ENCODE measurements around the gene SMYD3. TPM values are rescaled to one million over a fixed set of nuclear protein-coding genes. Genes with fewer than 3 reads are reported as not detected.

SMYD3 gene
- total RNA-seq, 1 experiment from 2014 or later = 29.6 TPM

DNA sequence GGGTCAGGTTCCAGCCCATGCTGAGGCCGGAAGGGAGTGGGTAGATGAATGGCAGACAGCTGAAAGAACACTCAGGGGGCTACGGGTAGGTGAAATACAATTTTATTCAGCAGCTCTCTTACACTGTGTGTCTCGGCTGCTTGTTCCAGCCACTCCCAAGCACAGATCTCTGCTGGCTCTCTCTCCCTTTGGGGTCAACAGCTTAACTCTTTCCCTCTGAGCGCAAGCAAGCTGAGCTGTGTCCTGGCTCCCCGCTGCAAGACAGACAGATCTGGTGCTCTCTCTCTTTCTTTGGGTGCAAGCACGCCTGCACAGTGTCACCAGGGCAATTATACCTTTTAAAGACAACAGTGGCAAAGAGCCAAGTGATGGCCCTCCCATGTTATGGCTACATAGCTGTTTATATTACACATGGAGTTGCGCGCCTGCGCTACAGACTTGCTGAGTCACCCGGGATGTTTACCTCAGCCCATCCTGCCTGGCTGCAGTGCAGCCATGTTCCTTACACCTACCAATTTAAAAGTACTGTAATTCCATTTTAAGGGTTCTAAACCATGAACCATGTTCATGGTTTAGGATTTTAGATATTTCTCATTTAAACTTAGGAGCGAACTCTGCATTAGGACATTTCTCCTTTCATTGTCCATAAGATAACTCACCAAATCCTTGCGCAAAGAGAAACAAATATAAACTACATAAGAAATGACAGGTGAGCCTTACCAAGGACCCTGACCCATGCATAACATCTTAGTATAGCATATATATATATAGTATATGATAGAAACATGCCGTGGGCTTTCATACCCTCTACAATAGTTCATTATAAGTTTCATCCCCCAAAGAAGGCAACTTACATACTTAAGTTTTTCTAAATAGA lies 396.5 kb downstream of the SMYD3 start:
- H4K20me1 ChIP-seq (ENCODE audit: insufficient read depth) = no peaks in the 10 kb centered on the region
- H2AFZ ChIP-seq = no peak overlapping the region
- no peak overlapping the region for H3K4me3 ChIP-seq
- ChIA-PET CTCF (no interaction called here), POLR2A (ENCODE audit: unreplicated experiment) (no interaction called here)
- DNase-seq = no peak
- H3K9me3 ChIP-seq (ENCODE audit: insufficient read depth, low read depth) = no peaks in the 10 kb centered on the region
- H3K9me2 ChIP-seq (ENCODE audit: insufficient read depth) = no peaks in the 10 kb centered on the region
- no peaks in the 10 kb centered on the region for H3K79me2 ChIP-seq (ENCODE audit: low read depth)
- no peaks in the 10 kb centered on the region for H3K36me3 ChIP-seq (ENCODE audit: low read depth)
- H3K4me1 ChIP-seq (replicated peaks; ENCODE audit: insufficient read depth) = no peaks in the 10 kb centered on the region
- H3K27me3 ChIP-seq (ENCODE audit: insufficient read depth, low read depth) = no peaks in the 10 kb centered on the region
- H3K4me2 ChIP-seq = no peak overlapping the region
- no peak overlapping the region for H3K27ac ChIP-seq
- H3F3A ChIP-seq (ENCODE audit: insufficient read depth, low read depth) = no peaks in the 10 kb centered on the region
- no peak for TF ChIP-seq EZH2 (IDR thresholded peaks at IDR 0.05; ENCODE audit: low read depth)
- TF ChIP-seq, protein P1, sequence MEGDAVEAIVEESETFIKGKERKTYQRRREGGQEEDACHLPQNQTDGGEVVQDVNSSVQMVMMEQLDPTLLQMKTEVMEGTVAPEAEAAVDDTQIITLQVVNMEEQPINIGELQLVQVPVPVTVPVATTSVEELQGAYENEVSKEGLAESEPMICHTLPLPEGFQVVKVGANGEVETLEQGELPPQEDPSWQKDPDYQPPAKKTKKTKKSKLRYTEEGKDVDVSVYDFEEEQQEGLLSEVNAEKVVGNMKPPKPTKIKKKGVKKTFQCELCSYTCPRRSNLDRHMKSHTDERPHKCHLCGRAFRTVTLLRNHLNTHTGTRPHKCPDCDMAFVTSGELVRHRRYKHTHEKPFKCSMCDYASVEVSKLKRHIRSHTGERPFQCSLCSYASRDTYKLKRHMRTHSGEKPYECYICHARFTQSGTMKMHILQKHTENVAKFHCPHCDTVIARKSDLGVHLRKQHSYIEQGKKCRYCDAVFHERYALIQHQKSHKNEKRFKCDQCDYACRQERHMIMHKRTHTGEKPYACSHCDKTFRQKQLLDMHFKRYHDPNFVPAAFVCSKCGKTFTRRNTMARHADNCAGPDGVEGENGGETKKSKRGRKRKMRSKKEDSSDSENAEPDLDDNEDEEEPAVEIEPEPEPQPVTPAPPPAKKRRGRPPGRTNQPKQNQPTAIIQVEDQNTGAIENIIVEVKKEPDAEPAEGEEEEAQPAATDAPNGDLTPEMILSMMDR (conservative IDR thresholded peaks at IDR 0.05) = no peak
- no TSS peak for BruUV-seq (replicated peaks)
- intact Hi-C loops (cut with micrococcal nuclease; ENCODE audit: unreplicated experiment) = no loop called here

DNA sequence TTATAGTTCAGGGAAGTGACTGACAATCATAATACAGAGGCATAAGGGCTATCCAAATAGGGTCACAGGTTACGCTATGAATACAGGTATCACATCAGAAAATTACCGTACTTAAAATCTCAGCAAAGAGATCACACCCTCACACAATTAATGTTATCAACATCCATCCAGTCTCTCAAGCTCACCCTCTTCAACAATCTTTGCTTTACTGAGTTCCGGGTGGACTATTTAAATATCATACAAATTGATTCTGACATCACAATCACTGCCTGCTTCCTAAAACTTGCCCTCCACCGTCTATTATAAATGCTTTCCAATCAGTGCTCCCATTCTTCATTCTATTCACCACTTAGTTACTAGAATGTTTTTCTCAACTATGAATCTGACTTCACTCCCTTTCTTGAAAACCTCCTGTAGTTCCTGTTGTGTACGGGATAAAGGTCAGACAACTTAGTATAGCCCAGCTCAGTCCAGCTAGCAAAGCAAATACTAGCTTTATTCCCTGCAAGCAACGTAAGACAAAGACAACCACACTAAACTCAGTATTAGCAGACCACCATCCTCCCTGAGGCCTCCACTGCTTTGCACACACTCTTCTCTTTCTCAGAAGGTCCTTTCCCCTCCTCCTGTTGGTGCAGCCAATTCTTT lies 398.7 kb downstream of the SMYD3 start:
- ChIA-PET POLR2A (ENCODE audit: unreplicated experiment) (no interaction called here), CTCF (no interaction called here)
- DNase-seq = no peak

DNA sequence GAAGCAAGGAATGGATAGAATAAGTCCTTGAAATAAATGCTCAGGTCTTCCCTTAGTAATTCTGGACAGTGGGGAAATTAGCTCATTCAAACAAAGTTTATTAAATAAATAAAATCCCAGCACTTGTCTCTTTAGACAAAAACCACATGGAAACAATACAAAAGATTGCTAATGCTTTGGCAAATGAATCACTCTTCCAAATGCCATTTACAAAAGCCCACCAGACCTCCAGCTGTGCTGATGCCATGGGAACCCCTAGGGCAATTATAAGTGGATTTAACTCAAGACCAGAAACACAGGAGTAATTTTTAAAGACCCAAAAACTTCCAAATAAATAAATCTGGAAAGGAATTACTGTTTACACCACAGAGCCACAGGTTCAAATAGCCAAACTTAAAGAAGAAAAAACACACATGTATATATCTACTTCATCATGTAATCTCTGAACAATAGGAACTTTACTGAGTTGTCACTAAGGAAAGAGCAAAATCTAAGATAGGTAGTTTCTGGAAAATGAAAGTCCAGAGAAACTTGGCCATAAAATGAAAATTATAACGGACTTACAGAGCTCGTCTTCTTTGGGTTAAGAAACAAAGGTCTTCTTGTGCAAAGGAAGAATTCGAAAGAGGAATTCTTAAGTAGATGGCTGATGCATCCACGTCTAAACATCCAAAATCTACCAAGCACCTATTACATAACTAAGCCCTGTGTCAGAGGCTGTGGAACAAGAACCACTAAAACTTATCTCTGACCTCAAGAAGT lies 399.4 kb downstream of the SMYD3 start:
- H3K36me3 ChIP-seq (ENCODE audit: low read depth) = no peaks in the 10 kb centered on the region
- no peak overlapping the region for H2AFZ ChIP-seq
- ChIA-PET CTCF (no interaction called here), POLR2A (ENCODE audit: unreplicated experiment) (no interaction called here)
- H3K27ac ChIP-seq = no peak overlapping the region
- H3K9me3 ChIP-seq (ENCODE audit: insufficient read depth, low read depth) = no peaks in the 10 kb centered on the region
- intact Hi-C loops (cut with micrococcal nuclease; ENCODE audit: unreplicated experiment) = no loop called here
- TF ChIP-seq EZH2 (IDR thresholded peaks at IDR 0.05; ENCODE audit: low read depth) = no peak
- TF ChIP-seq, protein P1 (conservative IDR thresholded peaks at IDR 0.05) = no peak
- DNase-seq = no peak
- H3F3A ChIP-seq (ENCODE audit: insufficient read depth, low read depth) = no peaks in the 10 kb centered on the region
- H3K4me3 ChIP-seq = no peak overlapping the region
- BruUV-seq (replicated peaks) = no TSS peak
- H4K20me1 ChIP-seq (ENCODE audit: insufficient read depth) = no peaks in the 10 kb centered on the region
- H3K79me2 ChIP-seq (ENCODE audit: low read depth) = no peaks in the 10 kb centered on the region
- H3K9me2 ChIP-seq (ENCODE audit: insufficient read depth) = no peaks in the 10 kb centered on the region
- no peaks in the 10 kb centered on the region for H3K4me1 ChIP-seq (replicated peaks; ENCODE audit: insufficient read depth)
- H3K4me2 ChIP-seq = no peak overlapping the region
- no peaks in the 10 kb centered on the region for H3K27me3 ChIP-seq (ENCODE audit: insufficient read depth, low read depth)

More for the DNA sequence above, 398.7 kb downstream of the SMYD3 start:
- BruUV-seq (replicated peaks) = no TSS peak
- H3F3A ChIP-seq (ENCODE audit: insufficient read depth, low read depth) = no peaks in the 10 kb centered on the region
- no peak overlapping the region for H2AFZ ChIP-seq
- H3K36me3 ChIP-seq (ENCODE audit: low read depth) = no peaks in the 10 kb centered on the region
- no peak for TF ChIP-seq EZH2 (IDR thresholded peaks at IDR 0.05; ENCODE audit: low read depth)
- TF ChIP-seq, protein P1 (conservative IDR thresholded peaks at IDR 0.05) = no peak
- H3K9me2 ChIP-seq (ENCODE audit: insufficient read depth) = no peaks in the 10 kb centered on the region
- H3K79me2 ChIP-seq (ENCODE audit: low read depth) = no peaks in the 10 kb centered on the region
- H3K4me1 ChIP-seq (replicated peaks; ENCODE audit: insufficient read depth) = no peaks in the 10 kb centered on the region
- no peaks in the 10 kb centered on the region for H3K9me3 ChIP-seq (ENCODE audit: insufficient read depth, low read depth)
- intact Hi-C loops (cut with micrococcal nuclease; ENCODE audit: unreplicated experiment) = no loop called here
- H3K27me3 ChIP-seq (ENCODE audit: insufficient read depth, low read depth) = no peaks in the 10 kb centered on the region
- no peak overlapping the region for H3K27ac ChIP-seq
- no peak overlapping the region for H3K4me3 ChIP-seq
- H3K4me2 ChIP-seq = no peak overlapping the region
- H4K20me1 ChIP-seq (ENCODE audit: insufficient read depth) = no peaks in the 10 kb centered on the region
